ENCODE measurements around the gene FANCB. TPM values are rescaled to one million over a fixed set of nuclear protein-coding genes. Genes with fewer than 3 reads are reported as not detected.

FANCB gene
- total RNA-seq, 1 experiment from 2014 or later: 12.3 TPM

- TF ChIP-seq, protein P1, sequence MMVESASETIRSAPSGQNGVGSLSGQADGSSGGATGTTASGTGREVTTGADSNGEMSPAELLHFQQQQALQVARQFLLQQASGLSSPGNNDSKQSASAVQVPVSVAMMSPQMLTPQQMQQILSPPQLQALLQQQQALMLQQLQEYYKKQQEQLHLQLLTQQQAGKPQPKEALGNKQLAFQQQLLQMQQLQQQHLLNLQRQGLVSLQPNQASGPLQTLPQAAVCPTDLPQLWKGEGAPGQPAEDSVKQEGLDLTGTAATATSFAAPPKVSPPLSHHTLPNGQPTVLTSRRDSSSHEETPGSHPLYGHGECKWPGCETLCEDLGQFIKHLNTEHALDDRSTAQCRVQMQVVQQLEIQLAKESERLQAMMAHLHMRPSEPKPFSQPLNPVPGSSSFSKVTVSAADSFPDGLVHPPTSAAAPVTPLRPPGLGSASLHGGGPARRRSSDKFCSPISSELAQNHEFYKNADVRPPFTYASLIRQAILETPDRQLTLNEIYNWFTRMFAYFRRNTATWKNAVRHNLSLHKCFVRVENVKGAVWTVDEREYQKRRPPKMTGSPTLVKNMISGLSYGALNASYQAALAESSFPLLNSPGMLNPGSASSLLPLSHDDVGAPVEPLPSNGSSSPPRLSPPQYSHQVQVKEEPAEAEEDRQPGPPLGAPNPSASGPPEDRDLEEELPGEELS (CRISPR knock-in tag; IDR thresholded peaks at IDR 0.05): no peak
- TF ChIP-seq, protein P2, sequence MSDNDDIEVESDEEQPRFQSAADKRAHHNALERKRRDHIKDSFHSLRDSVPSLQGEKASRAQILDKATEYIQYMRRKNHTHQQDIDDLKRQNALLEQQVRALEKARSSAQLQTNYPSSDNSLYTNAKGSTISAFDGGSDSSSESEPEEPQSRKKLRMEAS (CRISPR knock-in tag; IDR thresholded peaks at IDR 0.05): no peak
- TF ChIP-seq ZNF138 (CRISPR knock-in tag; conservative IDR thresholded peaks at IDR 0.05) (no peak), ZNF512 (CRISPR knock-in tag; IDR thresholded peaks at IDR 0.05; ENCODE audit: borderline replicate concordance) (no peak), ZNF121 (CRISPR knock-in tag; IDR thresholded peaks at IDR 0.05) (no peak), NR1H2 (CRISPR knock-in tag; IDR thresholded peaks at IDR 0.05) (no peak), ELF4 (CRISPR knock-in tag; IDR thresholded peaks at IDR 0.05; ENCODE audit: low read depth) (no peak), ZNF232 (CRISPR knock-in tag; IDR thresholded peaks at IDR 0.05) (no peak), ETV6 (CRISPR knock-in tag; IDR thresholded peaks at IDR 0.05) (no peak), SMAD4 (CRISPR knock-in tag; IDR thresholded peaks at IDR 0.05) (no peak), EMX1 (CRISPR knock-in tag; IDR thresholded peaks at IDR 0.05) (no peak)
- TF ChIP-seq, protein P3, sequence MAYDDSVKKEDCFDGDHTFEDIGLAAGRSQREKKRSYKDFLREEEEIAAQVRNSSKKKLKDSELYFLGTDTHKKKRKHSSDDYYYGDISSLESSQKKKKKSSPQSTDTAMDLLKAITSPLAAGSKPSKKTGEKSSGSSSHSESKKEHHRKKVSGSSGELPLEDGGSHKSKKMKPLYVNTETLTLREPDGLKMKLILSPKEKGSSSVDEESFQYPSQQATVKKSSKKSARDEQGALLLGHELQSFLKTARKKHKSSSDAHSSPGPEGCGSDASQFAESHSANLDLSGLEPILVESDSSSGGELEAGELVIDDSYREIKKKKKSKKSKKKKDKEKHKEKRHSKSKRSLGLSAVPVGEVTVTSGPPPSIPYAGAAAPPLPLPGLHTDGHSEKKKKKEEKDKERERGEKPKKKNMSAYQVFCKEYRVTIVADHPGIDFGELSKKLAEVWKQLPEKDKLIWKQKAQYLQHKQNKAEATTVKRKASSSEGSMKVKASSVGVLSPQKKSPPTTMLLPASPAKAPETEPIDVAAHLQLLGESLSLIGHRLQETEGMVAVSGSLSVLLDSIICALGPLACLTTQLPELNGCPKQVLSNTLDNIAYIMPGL (CRISPR knock-in tag; IDR thresholded peaks at IDR 0.05): no peak
- TF ChIP-seq, protein P4, sequence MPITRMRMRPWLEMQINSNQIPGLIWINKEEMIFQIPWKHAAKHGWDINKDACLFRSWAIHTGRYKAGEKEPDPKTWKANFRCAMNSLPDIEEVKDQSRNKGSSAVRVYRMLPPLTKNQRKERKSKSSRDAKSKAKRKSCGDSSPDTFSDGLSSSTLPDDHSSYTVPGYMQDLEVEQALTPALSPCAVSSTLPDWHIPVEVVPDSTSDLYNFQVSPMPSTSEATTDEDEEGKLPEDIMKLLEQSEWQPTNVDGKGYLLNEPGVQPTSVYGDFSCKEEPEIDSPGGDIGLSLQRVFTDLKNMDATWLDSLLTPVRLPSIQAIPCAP (CRISPR knock-in tag; IDR thresholded peaks at IDR 0.05): no peak
Measured at GRCh38 chrX:14851526-14851925, 21.3 kb downstream of the FANCB start (continued).

DNA sequence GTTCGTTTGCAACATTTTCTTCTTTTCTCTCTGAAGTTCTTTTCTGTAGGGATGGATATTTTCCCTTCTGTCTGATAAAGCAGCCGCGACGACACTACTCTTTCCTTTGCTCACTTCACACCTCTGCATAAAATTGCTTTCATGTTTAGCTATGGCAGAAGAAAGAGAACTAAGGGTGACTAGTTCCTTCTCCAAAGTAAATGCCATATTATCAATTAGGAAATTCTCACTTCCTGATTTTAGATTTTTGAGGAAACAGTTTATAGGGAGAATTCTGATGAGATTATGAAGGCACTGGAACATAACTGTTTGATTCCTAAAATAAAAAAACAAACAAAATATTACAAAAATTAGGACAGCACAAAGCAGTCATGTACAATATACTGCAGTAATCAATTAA lies 29.2 kb downstream of the FANCB start:
- H3K36me3 Mint-ChIP-seq: peaks cover 13% of the 10 kb centered on the region; the same call in 1 of the 2 replicates
- ATAC-seq: no peak
- no peaks in the 10 kb centered on the region for H3K9me3 Mint-ChIP-seq

More for the DNA sequence above, 29.2 kb downstream of the FANCB start:
- Mint-ChIP-seq H3K4me3 (no peak overlapping the region), H3K27ac (no peak overlapping the region), H3K4me1 (0 out of 2 replicates have a peak, but pooled peaks cover under 1% of the 10 kb centered on the region), H3K27me3 (ENCODE audit: low read depth) (no peaks in the 10 kb centered on the region)
- ChIA-PET POLR2A (no interaction called here), CTCF (no interaction called here)
- DNase-seq (ENCODE audit: low spot score): no peak
- TF ChIP-seq, protein P5, sequence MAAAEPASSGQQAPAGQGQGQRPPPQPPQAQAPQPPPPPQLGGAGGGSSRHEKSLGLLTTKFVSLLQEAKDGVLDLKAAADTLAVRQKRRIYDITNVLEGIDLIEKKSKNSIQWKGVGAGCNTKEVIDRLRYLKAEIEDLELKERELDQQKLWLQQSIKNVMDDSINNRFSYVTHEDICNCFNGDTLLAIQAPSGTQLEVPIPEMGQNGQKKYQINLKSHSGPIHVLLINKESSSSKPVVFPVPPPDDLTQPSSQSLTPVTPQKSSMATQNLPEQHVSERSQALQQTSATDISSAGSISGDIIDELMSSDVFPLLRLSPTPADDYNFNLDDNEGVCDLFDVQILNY (CRISPR knock-in tag; IDR thresholded peaks at IDR 0.05): no peak
- TF ChIP-seq JAZF1 (CRISPR knock-in tag; IDR thresholded peaks at IDR 0.05) (no peak), NR1H2 (CRISPR knock-in tag; IDR thresholded peaks at IDR 0.05) (no peak), ETV6 (CRISPR knock-in tag; IDR thresholded peaks at IDR 0.05) (no peak), USF1 (CRISPR knock-in tag; IDR thresholded peaks at IDR 0.05) (no peak), SP1 (CRISPR knock-in tag; conservative IDR thresholded peaks at IDR 0.05) (no peak), STAT6 (CRISPR knock-in tag; conservative IDR thresholded peaks at IDR 0.05; ENCODE audit: low read depth) (no peak), JUN (CRISPR knock-in tag; IDR thresholded peaks at IDR 0.05) (no peak), ZNF416 (CRISPR knock-in tag; IDR thresholded peaks at IDR 0.05) (no peak)
- TF ChIP-seq, protein P6, sequence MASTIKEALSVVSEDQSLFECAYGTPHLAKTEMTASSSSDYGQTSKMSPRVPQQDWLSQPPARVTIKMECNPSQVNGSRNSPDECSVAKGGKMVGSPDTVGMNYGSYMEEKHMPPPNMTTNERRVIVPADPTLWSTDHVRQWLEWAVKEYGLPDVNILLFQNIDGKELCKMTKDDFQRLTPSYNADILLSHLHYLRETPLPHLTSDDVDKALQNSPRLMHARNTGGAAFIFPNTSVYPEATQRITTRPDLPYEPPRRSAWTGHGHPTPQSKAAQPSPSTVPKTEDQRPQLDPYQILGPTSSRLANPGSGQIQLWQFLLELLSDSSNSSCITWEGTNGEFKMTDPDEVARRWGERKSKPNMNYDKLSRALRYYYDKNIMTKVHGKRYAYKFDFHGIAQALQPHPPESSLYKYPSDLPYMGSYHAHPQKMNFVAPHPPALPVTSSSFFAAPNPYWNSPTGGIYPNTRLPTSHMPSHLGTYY (CRISPR knock-in tag; IDR thresholded peaks at IDR 0.05): no peak
- TF ChIP-seq, protein P7, sequence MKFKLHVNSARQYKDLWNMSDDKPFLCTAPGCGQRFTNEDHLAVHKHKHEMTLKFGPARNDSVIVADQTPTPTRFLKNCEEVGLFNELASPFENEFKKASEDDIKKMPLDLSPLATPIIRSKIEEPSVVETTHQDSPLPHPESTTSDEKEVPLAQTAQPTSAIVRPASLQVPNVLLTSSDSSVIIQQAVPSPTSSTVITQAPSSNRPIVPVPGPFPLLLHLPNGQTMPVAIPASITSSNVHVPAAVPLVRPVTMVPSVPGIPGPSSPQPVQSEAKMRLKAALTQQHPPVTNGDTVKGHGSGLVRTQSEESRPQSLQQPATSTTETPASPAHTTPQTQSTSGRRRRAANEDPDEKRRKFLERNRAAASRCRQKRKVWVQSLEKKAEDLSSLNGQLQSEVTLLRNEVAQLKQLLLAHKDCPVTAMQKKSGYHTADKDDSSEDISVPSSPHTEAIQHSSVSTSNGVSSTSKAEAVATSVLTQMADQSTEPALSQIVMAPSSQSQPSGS (CRISPR knock-in tag; IDR thresholded peaks at IDR 0.05; ENCODE audit: borderline replicate concordance, low read depth): no peak

Measured in WTC11 (cell line).